ENCODE results near the gene CNMD.

DNA sequence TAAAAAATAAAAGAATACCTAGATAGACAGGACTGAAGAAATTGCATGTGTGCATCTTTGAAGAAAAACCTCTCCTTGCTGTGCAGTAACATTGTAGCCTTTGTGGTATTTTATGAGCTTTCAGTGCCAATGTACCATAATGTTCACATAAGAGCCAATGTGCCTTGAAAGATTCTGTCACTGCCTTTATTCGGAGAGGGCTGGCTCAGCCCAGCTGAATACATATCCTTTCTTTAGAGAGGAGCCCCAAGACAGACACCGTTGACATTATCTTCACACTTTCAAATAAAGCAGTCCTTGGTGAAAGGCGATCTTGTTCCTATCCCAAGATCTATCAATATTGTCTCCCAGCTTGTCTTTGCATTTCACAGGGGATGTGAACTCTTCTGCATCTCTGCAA is 18.5 kb upstream of the CNMD start:
- TF ChIP-seq CBX5 (IDR thresholded peaks at IDR 0.05; ENCODE audit: low read depth, low read length) (no peak), RFX5 (IDR thresholded peaks at IDR 0.05; ENCODE audit: borderline replicate concordance, low read depth, low read length) (no peak), POLR2A (IDR thresholded peaks at IDR 0.05; ENCODE audit: control extremely low read depth in 1 of 2, low read depth in 2 of 2, low read length in 2 of 2) (no peak), POLR2AphosphoS5 (IDR thresholded peaks at IDR 0.05; ENCODE audit: low read depth, low read length) (no peak), SRF (IDR thresholded peaks at IDR 0.05; ENCODE audit: low read depth, low read length) (no peak)
- TF ChIP-seq, protein P1, sequence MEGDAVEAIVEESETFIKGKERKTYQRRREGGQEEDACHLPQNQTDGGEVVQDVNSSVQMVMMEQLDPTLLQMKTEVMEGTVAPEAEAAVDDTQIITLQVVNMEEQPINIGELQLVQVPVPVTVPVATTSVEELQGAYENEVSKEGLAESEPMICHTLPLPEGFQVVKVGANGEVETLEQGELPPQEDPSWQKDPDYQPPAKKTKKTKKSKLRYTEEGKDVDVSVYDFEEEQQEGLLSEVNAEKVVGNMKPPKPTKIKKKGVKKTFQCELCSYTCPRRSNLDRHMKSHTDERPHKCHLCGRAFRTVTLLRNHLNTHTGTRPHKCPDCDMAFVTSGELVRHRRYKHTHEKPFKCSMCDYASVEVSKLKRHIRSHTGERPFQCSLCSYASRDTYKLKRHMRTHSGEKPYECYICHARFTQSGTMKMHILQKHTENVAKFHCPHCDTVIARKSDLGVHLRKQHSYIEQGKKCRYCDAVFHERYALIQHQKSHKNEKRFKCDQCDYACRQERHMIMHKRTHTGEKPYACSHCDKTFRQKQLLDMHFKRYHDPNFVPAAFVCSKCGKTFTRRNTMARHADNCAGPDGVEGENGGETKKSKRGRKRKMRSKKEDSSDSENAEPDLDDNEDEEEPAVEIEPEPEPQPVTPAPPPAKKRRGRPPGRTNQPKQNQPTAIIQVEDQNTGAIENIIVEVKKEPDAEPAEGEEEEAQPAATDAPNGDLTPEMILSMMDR (IDR thresholded peaks at IDR 0.05; ENCODE audit: control extremely low read depth in 1 of 3, insufficient read depth in 1 of 3, low read depth in 1 of 3, low read length in 3 of 3) = no peak
- TF ChIP-seq, protein P2, sequence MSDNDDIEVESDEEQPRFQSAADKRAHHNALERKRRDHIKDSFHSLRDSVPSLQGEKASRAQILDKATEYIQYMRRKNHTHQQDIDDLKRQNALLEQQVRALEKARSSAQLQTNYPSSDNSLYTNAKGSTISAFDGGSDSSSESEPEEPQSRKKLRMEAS (IDR thresholded peaks at IDR 0.05) = no peak

All from H1 (cell line).